ENCODE results near the gene IGF2BP2. TPM values are rescaled to one million over a fixed set of nuclear protein-coding genes. Genes with fewer than 3 reads are reported as not detected.

The IGF2BP2 gene
- total RNA-seq: 50.6 and 52.6 TPM in 2 replicates

GRCh38 chr3:185825006-185825638 lies at the start of gene IGF2BP2:
Gene IGF2BP2, minus strand, starts transcription at chr3:185825042. Its CDS starts 82 bp downstream, at chr3:185824960.

Other genes starting within 250 kb of the IGF2BP2 start
- gene SENP2, start 238.7 kb downstream of the IGF2BP2 start, total RNA-seq: 40.6 and 43.4 TPM in 2 replicates
- 206 and 353 TPM in 2 replicates for gene TRA2B, start 113.0 kb upstream of the IGF2BP2 start, total RNA-seq

Measured in uterine smooth muscle cell (primary cell).